PFSK-1 (cell line): ENCODE data around the gene DYRK1A.

Source experiments
- FOXP2 ChIP-seq: optimal IDR thresholded peaks from 2 replicates; pipeline ENCODE3; 2011; ENCODE audit warnings: borderline replicate concordance, control low read depth, inconsistent platforms; ENCODE audit not compliant: insufficient read depth; ENCODE audit errors: extremely low read length, extremely low read depth
- POLR2AphosphoS5 ChIP-seq: IDR thresholded peaks from 2 replicates; pipeline ENCODE4 v1.6.1; 2012; ENCODE audit warnings: low read depth, mild to moderate bottlenecking, control low read depth, low read length, moderate library complexity
- REST ChIP-seq, 2 experiments: IDR thresholded peaks; 2 replicates each; pipeline versions ENCODE4 v1.6.1 to v1.8.0; 2011 to 2012; ENCODE audit warnings: low read depth in 2 of 2, low read length in 2 of 2, control low read depth in 1 of 2, inconsistent platforms in 1 of 2, mild to moderate bottlenecking in 1 of 2, moderate library complexity in 1 of 2; ENCODE audit not compliant: insufficient read depth in 1 of 2
- SIN3A ChIP-seq: IDR thresholded peaks from 2 replicates; pipeline ENCODE4 v1.6.1; 2012; ENCODE audit warnings: mild to moderate bottlenecking, low read length, moderate library complexity, borderline replicate concordance; ENCODE audit not compliant: insufficient read depth
- TAF1 ChIP-seq: IDR thresholded peaks from 2 replicates; pipeline ENCODE4 v1.6.1; 2012; ENCODE audit warnings: low read length, control low read depth, borderline replicate concordance; ENCODE audit not compliant: insufficient read depth

DYRK1A gene

DNA sequence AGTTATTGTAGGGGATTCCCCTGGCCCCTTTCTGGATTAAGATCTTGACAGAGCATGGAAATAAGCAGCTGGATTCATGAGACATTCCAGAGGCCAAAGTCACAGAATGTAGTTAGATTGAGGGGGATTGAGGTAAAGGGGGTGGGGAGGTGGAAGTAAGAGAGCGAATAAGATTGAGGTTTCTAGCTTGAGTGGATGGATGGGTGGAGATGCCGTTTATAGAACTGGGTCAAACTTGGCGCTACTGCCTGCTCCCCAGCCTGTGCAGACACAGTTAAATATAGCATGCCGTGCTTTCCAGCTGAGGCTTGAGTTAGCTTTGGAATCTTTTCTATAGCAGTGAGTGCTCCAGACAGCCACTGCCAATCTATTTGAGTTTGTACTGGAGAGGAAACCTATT lies 85.7 kb downstream of the DYRK1A start:
- TF ChIP-seq FOXP2 = no peak
- no peak for TF ChIP-seq POLR2AphosphoS5
- no peak for TF ChIP-seq REST (IDR thresholded peaks at IDR 0.05; ENCODE audit: insufficient read depth in 1 of 2, low read depth in 2 of 2, low read length in 2 of 2)
- no peak for TF ChIP-seq SIN3A
- TF ChIP-seq TAF1 = no peak

DNA sequence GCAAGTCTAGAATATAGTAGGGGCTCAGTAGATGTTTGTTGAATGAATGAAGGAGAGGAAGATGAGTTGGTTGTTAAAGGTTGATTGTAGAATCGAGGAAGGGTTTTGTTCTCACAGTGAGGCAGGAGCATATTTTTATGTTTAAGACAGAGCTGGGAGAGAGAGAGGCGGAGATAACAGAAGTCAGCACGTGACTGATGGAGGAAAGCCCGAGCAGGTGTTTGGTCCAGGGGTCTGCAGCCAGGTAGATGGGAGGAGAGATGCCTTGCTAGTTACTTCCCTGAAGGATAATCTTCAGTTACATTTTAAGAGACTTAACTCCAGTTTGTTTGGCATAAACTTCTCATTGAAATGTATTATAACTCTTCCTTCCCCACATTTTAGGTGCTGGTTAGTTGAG lies 86.8 kb downstream of the DYRK1A start:
- TF ChIP-seq SIN3A (no peak), POLR2AphosphoS5 (no peak), FOXP2 (no peak), REST (IDR thresholded peaks at IDR 0.05; ENCODE audit: insufficient read depth in 1 of 2, low read depth in 2 of 2, low read length in 2 of 2) (no peak), TAF1 (no peak)

DNA sequence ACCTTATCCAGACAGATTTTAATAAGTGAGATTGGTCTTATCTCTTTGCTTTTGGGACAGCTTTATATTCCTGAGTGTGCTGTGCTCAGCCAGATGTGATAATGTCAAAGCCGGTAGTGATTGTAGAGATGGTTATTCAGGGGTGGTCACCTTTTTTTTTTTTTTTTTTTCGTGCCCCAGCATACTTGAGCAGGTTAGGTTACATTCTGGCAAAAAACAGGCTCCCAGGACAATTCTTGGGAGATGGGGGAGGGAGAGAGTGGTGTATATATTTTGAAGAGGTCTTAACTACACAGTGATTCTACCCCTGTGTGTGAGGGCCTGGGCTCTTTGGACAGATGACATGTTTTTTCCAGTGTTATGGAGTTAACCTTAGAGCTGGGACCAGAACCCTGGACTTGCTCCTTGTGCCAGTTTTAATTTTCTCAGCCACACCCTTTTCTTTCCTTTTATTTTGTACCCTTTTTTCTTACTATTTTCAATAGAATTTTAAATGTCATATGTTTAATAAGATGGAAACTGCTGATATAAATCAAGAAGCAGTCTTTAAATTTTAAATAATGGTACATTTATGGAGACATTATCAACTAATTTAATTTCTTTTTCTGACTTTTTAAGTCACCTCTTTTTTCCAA lies 88.4 kb downstream of the DYRK1A start:
- TF ChIP-seq FOXP2 (no peak), POLR2AphosphoS5 (no peak), TAF1 (no peak), SIN3A (no peak), REST (IDR thresholded peaks at IDR 0.05; ENCODE audit: insufficient read depth in 1 of 2, low read depth in 2 of 2, low read length in 2 of 2) (no peak)

DNA sequence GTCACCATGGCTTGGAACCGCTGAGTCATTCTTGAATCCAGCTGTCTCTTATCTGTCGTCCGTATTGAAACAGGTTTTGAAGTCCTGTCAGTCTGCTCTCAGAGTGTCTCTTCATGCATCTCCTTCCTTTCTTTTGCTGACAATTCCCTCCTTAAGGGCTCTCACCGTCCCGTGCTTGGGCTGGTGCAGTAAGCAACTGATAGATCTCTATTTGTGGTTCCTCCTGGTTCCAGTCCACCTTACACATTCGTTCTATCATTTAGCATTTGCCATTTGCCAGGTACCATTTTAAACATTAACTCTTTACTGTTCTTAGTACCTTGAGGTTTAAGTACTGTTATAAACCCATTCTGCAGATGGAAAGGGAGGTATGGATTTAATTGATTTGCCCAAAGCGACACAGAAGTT lies 88.9 kb downstream of the DYRK1A start:
- TF ChIP-seq POLR2AphosphoS5 (no peak), FOXP2 (no peak), SIN3A (no peak), REST (IDR thresholded peaks at IDR 0.05; ENCODE audit: insufficient read depth in 1 of 2, low read depth in 2 of 2, low read length in 2 of 2) (no peak), TAF1 (no peak)
